ENCODE measurements around the gene IL13. TPM values are rescaled to one million over a fixed set of nuclear protein-coding genes. Genes with fewer than 3 reads are reported as not detected.

IL13 gene
- total RNA-seq, 1 experiment from 2014 or later = not detected

GRCh38 chr5:132681476-132681831 lies 23.5 kb downstream of the IL13 start (continued):
- TF ChIP-seq AFF4 (CRISPR knock-in tag; IDR thresholded peaks at IDR 0.05; ENCODE audit: borderline replicate concordance) (no peak), CREM (CRISPR knock-in tag; IDR thresholded peaks at IDR 0.05) (no peak), IRF2 (CRISPR knock-in tag; IDR thresholded peaks at IDR 0.05; ENCODE audit: borderline replicate concordance, low read depth) (no peak), ESRRA (CRISPR knock-in tag; IDR thresholded peaks at IDR 0.05; ENCODE audit: borderline replicate concordance) (no peak), TEAD1 (CRISPR knock-in tag; IDR thresholded peaks at IDR 0.05) (no peak), JUN (CRISPR knock-in tag; IDR thresholded peaks at IDR 0.05) (no peak), EMX1 (CRISPR knock-in tag; IDR thresholded peaks at IDR 0.05) (no peak)

- CTCF ChIA-PET = no interaction called here
- Mint-ChIP-seq H3K4me3 (no peak overlapping the region), H3K27me3 (ENCODE audit: low read depth) (no peaks in the 10 kb centered on the region), H3K27ac (no peak overlapping the region), H3K9me3 (no peaks in the 10 kb centered on the region), H3K36me3 (no peaks in the 10 kb centered on the region), H3K4me1 (peaks cover 6% of the 10 kb centered on the region)
- ATAC-seq (no peak), DNase-seq (ENCODE audit: low spot score) (no peak)
- no peak for TF ChIP-seq FOXP1 (CRISPR knock-in tag; IDR thresholded peaks at IDR 0.05; ENCODE audit: borderline replicate concordance)
- no peak for TF ChIP-seq PRDM15 (CRISPR knock-in tag; IDR thresholded peaks at IDR 0.05)
- no peak for TF ChIP-seq EMX1 (CRISPR knock-in tag; IDR thresholded peaks at IDR 0.05)
- no peak for TF ChIP-seq ZNF396 (CRISPR knock-in tag; IDR thresholded peaks at IDR 0.05; ENCODE audit: borderline replicate concordance)
- TF ChIP-seq ZNF317 (CRISPR knock-in tag; IDR thresholded peaks at IDR 0.05; ENCODE audit: borderline replicate concordance, low read depth) = no peak
- TF ChIP-seq MYBL2 (CRISPR knock-in tag; IDR thresholded peaks at IDR 0.05) = no peak
- POLR2A ChIA-PET = no interaction called here
These were observed 24.0 kb downstream of the IL13 start for GRCh38 chr5:132681983-132682382.

GRCh38 chr5:132684491-132684890 lies 26.5 kb downstream of the IL13 start:
- Mint-ChIP-seq H3K4me1 (peaks cover 6% of the 10 kb centered on the region), H3K36me3 (no peaks in the 10 kb centered on the region), H3K4me3 (no peak overlapping the region), H3K9me3 (no peaks in the 10 kb centered on the region), H3K27ac (no peak overlapping the region), H3K27me3 (ENCODE audit: low read depth) (no peaks in the 10 kb centered on the region)
- POLR2A ChIA-PET = no interaction called here
- CTCF ChIA-PET = no interaction called here
- DNase-seq (ENCODE audit: low spot score) = no peak
- no peak for ATAC-seq
- TF ChIP-seq ESRRA (CRISPR knock-in tag; IDR thresholded peaks at IDR 0.05; ENCODE audit: borderline replicate concordance) = no peak
- TF ChIP-seq CBFB (CRISPR knock-in tag; IDR thresholded peaks at IDR 0.05; ENCODE audit: low read depth) = no peak
- TF ChIP-seq ZNF281 (CRISPR knock-in tag; IDR thresholded peaks at IDR 0.05) = no peak
- TF ChIP-seq PRDM15 (CRISPR knock-in tag; IDR thresholded peaks at IDR 0.05) = no peak
- TF ChIP-seq CREB1 (CRISPR knock-in tag; IDR thresholded peaks at IDR 0.05) = no peak
- TF ChIP-seq SOX15 (CRISPR knock-in tag; IDR thresholded peaks at IDR 0.05) = no peak

Measured in WTC11 (cell line).